GM18520 (cell line): ENCODE data around the gene MRFAP1.
A peak's percentile ranks its signal among the peaks of the same experiment; 100 is the strongest.
"Not testable (repeated sequence)": the region's sequence is repeated elsewhere in the genome, so short reads cannot be mapped to it uniquely, and the experiment has no call there.

ENCODE experiments used
- ATAC-seq: cut with Tn5 transposase; IDR thresholded peaks from one replicate; pipeline ENCODE4 v1.9.1; 2021; ENCODE audit not compliant: unreplicated experiment

Gene MRFAP1

GRCh38 chr4:6633091-6633906 is 7.2 kb upstream of the MRFAP1 start:
- no peak for ATAC-seq

DNA sequence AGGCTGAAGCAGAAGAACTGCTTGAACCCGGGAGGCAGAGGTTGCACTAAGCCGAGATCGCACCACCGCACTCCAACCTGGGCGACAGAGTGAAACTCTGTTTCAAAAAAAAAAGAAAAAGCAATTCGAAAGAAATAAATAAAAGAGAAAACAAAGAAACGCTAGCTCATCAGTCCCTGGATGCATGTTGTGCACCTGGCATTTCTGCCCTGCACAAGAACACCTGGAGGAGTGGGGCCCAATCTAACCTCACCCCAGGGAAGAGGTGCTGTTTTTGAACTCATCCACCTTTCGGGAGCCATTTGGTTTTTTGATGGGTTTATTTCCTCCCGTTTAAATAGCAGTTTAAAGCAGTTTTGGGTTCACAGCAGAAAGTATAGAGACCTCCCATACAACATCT is 5.7 kb upstream of the MRFAP1 start:
- ATAC-seq: no peak

DNA sequence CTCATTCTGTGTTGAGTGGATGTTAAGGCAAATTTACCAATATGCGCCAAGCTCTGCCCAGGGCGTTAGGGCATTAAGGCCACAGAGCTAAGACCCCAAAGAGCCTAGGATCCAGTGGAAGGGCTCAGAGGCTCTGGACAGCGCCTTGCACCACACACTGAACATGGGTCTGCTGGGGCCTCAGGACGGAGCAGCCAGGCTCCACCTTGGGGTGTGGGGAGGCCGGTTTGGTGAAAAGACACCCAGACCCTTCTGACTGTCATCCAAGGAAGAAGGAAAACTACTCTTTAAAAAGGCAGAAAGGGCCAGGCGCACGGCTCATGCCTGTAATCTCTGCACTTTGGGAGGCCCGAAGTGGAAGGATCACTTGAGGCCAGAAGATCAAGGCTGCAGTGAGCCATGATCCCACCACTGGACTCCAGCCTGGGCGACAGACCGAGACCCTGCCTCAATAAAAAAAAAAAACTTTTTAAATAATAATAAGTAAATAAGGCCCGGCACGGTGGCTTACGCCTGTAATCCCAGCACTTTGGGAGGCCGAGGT is 1.3 kb upstream of the MRFAP1 start:
- no peak for ATAC-seq

DNA sequence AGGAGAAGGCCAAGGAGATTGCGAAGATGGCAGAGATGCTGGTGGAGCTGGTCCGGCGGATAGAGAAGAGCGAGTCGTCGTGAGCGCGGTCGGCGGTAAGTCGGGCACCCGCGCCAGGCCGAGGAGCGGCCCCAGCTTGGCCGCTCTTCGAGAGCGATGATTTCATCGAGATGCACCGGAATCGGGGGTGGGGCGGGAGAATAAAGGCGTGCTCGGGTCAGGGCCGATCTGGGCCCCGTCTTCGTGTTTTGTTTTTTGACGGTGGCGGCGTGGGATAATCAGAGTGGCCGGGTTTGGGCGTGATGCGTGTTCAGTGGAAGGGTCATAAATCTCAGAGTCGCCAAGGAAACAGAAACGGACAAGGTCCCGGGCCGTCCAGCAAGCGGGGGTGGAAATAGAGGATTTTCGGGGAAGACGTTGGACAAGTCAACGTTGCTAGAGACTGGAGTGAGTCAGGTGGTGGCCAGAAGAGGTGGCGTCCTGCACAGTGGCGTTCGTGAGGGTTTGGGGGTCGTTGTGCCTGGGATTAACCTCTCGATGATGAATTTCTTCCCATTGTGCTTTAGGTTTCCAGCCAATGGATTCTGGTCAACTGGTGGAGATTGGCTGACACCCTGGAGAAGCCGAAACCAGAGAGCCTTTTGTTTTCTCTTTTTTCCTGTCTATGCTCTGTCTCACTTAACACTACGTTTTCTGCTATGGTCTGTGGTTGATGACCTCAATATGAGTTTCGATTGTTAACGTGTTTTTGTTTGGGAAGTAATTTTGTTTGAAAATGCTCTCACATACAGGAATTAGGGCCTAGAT is 882 bp downstream of the MRFAP1 start:
- ATAC-seq: peak; percentile 9

DNA sequence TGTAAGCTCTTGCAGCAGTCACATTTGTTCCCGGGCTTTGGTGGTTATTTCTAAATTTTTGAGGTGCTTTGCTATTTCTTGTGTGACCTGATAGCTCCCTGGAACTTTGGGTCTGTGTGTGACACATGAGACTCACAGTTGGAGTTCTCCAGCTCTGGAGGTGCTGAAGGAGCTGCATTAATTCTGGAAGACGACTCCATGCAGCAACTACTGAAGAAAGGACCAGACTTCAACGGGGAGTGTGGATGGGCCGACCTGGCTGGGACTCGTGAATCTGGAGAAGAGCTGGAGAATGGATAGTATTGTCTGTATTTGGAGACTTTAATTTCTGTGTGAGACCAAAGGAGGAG is 1.5 kb downstream of the MRFAP1 start:
- ATAC-seq: no peak

GRCh38 chr4:6643141-6643847 is 2.8 kb downstream of the MRFAP1 start:
- no peak for ATAC-seq

- ATAC-seq: no peak
Observed at GRCh38 chr4:6644792-6645530, 4.5 kb downstream of the MRFAP1 start.

DNA sequence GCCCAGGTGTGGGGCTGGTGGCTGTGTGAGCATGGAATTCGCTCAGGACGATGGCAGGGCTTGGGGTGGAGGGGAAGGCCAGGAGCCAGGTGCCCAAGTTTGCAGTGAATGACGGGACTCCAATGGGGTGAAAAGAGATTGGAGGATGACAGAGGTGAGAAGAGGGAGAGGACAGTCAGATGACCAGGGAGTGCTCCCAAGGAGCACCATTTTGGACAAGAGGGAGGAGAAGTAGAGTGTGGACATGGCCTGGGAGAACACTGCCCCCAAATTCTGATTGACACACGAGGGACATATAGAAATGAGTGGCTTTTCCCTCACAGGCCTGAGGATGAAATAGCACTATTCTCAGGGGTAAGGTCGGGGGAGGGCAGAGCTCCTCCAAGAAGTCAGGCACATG is 6.7 kb downstream of the MRFAP1 start:
- no peak for ATAC-seq

DNA sequence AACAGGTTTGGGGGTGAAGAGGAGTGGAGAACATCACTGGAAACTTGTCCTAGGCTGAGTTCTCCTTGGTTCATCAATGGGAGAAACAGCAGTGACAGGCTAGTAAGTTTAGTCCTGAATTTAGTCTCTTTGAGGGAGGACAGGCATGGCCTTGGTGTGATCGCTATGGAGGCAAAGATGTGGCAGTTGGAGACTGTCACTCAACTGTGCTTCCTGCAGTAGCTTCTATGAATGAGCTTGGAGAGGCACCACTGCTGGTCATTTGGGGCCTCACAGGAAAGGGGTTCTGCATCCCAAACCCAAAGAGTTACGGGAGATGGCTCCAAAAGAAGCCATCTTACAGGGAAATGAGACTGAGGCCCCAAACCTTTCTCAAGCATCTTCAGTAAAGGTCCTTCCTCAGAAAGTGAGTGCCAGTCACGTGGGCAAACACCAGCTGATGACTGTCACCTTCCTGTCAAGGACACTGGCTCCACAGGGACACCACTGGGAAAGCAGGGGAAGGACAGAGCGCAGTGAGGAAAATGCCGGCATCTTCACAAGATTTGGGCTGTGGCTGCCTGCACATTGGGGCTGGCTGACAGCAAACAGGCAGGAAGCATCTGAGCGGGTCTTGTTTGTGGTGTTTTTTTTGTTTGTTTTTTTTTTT is 7.2 kb downstream of the MRFAP1 start:
- ATAC-seq: no peak

DNA sequence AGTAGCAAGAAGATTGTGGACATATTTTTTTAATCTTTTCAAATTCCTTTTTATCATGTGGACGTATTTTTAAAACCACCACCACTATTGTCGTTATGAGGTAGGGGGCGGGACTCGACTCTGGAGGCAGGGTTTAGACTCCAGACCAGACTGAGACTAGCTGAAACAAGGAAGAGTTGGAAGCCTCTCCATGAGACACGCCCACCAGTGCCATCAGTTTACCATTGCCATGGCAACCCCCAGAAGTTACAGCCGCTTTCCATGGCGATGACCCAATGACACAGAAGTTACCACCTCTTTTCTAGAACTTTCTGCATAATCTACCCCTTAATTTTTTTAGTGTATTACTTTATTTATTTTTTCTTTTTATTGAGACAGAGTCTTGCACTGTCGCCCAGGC is 8.7 kb downstream of the MRFAP1 start:
- no peak for ATAC-seq

GRCh38 chr4:6654211-6654610 is 13.7 kb downstream of the MRFAP1 start:
- not testable (repeated sequence) for ATAC-seq

DNA sequence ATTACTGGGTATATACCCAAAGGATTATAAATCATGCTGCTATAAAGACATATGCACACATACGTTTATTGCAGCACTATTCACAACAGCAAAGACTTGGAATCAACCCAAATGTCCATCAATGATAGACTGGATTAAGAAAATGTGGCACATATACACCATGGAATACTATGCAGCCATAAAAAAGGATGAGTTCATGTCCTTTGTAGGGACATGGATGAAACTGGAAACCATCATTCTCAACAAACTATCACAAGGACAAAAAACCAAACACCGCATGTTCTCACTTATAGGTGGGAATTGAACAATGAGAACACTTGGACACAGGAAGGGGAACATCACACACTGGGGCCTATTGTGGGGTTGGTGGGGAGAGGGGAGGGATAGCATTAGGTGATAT is 14.8 kb downstream of the MRFAP1 start:
- not testable (repeated sequence) for ATAC-seq

DNA sequence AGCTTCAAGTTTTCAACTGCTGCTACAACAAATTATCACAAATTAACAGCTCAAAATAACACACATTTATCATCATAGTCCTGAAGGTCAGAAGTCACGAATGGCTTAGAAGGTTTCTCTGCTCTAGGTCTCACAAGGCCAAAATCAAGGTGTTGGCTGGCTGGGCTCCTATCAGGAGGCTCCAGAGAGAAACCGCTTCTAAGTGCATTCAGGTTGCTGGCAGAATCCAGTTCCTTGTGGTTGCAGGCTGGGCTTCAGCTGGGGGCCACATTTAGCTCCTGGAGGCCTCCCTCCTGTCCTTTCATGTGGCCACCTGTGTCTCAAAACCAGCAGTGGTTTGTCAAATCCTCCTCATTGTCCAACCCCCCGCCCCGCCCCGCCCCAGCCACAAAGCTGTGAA is 15.4 kb downstream of the MRFAP1 start:
- ATAC-seq: no peak

DNA sequence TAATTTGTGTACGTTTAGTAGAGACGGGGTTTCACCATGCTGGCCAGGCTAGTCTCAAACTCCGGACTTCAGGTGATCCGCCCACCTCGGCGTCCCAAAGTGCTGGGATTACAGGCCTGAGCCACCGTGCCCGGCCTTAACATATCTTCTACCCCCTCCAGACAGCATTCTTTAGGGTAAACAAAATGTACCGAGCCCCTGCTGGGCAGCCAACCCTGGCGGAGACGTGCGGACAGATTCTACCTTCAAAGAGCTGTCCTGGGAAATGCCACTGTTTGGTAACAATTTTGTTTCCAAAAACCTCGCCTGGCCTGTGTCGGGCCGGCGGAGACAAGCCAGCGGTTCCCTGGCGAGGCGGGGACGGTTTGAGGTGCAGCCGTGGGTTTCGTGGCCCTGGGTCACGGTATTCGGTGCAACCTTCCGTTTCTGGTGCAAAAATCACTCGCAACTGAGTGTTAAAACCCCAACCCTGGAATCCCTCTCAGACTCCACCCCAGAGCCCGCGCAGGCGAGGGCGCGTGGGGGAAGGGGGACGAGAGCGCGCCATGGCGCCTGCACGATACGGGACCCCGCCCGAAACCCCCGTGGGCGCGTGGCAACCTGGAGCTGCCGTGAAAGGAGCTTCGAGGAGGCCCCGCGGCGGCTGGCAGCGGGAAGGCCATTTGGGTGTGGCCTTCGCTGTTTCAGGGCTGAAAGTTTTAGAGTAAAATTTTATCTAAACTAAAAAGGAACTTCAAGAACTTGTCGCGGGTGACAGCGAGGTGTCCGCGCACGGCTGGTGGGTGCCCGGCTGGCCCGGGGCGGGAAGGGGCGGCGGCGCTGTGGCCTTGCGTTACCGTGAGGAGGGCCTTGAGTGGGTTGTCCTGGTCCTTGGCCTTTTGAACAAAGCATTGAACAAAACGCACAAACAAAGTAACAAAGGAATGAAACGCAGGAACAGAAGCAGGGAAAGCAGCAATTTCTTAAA is 17.0 kb downstream of the MRFAP1 start:
- ATAC-seq: no peak

- no peak for ATAC-seq
Observed at GRCh38 chr4:6658209-6658595, 17.7 kb downstream of the MRFAP1 start.

GRCh38 chr4:6658597-6659075 is 18.2 kb downstream of the MRFAP1 start:
- no peak for ATAC-seq

- ATAC-seq: no peak
Observed at GRCh38 chr4:6659897-6660296, 19.4 kb downstream of the MRFAP1 start.

DNA sequence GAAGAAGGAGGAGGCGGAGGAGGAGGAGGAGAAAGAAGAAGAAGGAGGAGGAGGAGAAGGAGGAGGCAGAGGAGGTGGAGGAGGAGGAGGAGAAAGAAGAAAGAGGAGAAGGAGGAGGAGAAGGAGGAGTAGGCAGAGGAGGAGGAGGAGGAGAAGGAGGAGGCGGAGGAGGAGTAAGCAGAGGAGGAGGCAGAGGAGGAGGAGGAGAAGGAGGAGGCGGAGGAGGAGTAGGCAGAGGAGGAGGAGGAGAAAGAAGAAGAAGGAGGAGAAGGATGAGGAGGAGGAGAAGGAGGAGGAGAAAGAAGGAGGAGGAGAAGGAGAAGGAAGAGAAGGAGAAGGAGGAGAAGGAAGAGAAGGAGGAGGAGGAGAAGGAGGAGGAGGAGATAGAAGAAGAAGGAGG is 19.9 kb downstream of the MRFAP1 start:
- no peak for ATAC-seq

- no peak for ATAC-seq
Observed at GRCh38 chr4:6662591-6662990, 22.1 kb downstream of the MRFAP1 start.
